ENCODE data around the gene FAM25G. TPM values are rescaled to one million over a fixed set of nuclear protein-coding genes. Genes with fewer than 3 reads are reported as not detected.
A peak's percentile ranks its signal among the peaks of the same experiment; 100 is the strongest.
"Not testable (repeated sequence)": the region's sequence is repeated elsewhere in the genome, so short reads cannot be mapped to it uniquely, and the experiment has no call there.

FAM25G gene
- total and polyA plus RNA-seq, 3 experiments from 2014 or later, result not detected

DNA sequence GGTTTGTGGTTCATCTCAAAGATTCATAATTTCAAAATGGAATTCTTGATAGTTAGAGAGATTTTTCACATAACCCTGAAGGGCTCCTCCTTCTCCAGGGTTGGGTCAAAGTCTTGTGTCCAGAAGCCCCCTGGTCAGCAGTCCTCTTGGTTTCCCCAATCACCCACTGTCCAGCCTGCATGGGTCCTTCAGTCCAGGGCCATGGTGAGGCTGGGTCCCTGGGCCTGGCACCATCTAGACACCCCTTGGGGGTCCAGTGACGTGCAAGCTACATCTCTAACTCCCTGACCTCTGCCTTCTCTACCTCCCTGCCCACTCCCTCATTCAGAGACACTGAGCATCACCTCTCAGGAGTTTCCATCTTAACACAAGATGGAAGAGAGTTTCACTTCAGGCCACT lies 33.7 kb downstream of the FAM25G start:
- no peak overlapping the region for H3K4me3 Mint-ChIP-seq
- H3K36me3 Mint-ChIP-seq, result no peaks in the 10 kb centered on the region
- Histone ChIP-seq H3K36me3 (ENCODE audit: insufficient read depth, low read length) (no peaks in the 10 kb centered on the region), H3K9me3 (ENCODE audit: low read length) (no peaks in the 10 kb centered on the region), H3K4me1 (ENCODE audit: insufficient read depth, low read length) (no peaks in the 10 kb centered on the region), H3K27ac (ENCODE audit: low read depth, low read length) (no peak overlapping the region), H3K4me3 (ENCODE audit: low read length) (no peak overlapping the region), H3K27me3 (ENCODE audit: insufficient read depth, low read length, poor library complexity, severe bottlenecking) (no peaks in the 10 kb centered on the region)
- POLR2A ChIA-PET, result no interaction called here
- no peaks in the 10 kb centered on the region for H3K9me3 Mint-ChIP-seq
- no peak overlapping the region for H3K27ac Mint-ChIP-seq
- peaks cover 7 to 20% of the 10 kb centered on the region in 2 donors for H3K27me3 Mint-ChIP-seq
- no peak for DNase-seq
- peaks cover 0 to 3% (median 0%) of the 10 kb centered on the region in 3 donors for H3K4me1 Mint-ChIP-seq
- CTCF ChIA-PET, result no interaction called here

DNA sequence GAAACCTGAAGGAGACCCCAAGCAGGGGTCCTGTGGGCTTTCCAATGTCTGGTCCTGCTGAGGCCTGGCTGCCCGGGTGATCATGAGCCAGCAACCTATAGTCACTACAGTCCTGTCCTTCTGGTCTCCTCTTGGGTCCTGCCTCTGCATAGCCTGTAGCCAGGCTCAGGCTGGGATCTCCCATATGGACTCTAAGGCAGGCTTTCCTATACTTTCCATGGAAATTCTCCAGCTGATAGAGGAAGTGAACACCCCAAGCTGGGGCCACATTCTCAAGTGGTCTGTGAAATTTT lies 34.0 kb downstream of the FAM25G start:
- H3K9me3 ChIP-seq (ENCODE audit: low read length), result no peaks in the 10 kb centered on the region
- H3K4me1 Mint-ChIP-seq, result peaks cover 0 to 3% (median 0%) of the 10 kb centered on the region in 3 donors
- peaks cover 7 to 20% of the 10 kb centered on the region in 2 donors for H3K27me3 Mint-ChIP-seq
- no peak overlapping the region for H3K4me3 Mint-ChIP-seq
- no peak overlapping the region for H3K27ac Mint-ChIP-seq
- ChIA-PET CTCF (no interaction called here), POLR2A (no interaction called here)
- no peaks in the 10 kb centered on the region for H3K36me3 Mint-ChIP-seq
- no peaks in the 10 kb centered on the region for H3K9me3 Mint-ChIP-seq
- no peaks in the 10 kb centered on the region for H3K4me1 ChIP-seq (ENCODE audit: insufficient read depth, low read length)
- H3K36me3 ChIP-seq (ENCODE audit: insufficient read depth, low read length), result no peaks in the 10 kb centered on the region
- no peak overlapping the region for H3K4me3 ChIP-seq (ENCODE audit: low read length)
- H3K27ac ChIP-seq (ENCODE audit: low read depth, low read length), result no peak overlapping the region
- H3K27me3 ChIP-seq (ENCODE audit: insufficient read depth, low read length, poor library complexity, severe bottlenecking), result no peaks in the 10 kb centered on the region
- no peak for DNase-seq

DNA sequence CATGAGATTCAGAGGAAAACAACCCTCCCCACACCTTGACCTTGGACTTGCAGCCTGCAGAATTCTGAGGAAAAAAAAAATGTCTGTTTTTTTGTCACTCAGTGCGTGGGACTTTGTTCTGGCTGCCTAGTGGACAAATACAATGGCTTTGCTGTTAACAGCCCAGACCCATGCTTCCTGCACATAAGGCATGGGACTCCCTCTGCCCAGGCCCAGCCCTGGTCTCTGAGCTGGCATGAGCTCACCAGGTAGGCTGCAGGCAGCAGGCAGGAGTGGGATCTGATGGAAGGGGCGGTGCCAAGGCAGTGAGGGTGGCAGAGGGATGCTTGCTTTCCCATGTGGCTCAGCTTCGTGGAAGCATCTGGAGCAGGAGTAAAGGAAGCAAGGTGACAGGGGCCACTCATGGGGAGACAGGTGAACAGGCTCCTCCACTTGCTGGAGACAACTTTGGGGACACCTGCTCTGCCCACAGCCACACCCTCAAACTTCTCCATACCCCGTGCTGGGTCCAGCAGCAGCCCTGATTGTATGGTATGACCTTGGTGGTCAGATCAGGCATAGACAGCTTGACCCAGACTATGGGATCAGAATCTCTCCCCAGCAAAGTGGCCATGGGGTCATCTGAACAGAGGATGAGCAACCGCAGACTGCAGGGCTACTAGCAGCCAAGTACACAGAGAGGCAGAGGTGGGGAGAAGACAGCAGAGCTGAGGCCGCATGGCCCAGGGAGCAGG lies 34.5 kb downstream of the FAM25G start:
- H3K4me3 Mint-ChIP-seq, result no peak overlapping the region
- POLR2A ChIA-PET, result no interaction called here
- H3K4me1 ChIP-seq (ENCODE audit: insufficient read depth, low read length), result no peaks in the 10 kb centered on the region
- peaks cover 7 to 20% of the 10 kb centered on the region in 2 donors for H3K27me3 Mint-ChIP-seq
- H3K4me3 ChIP-seq (ENCODE audit: low read length), result no peak overlapping the region
- H3K36me3 Mint-ChIP-seq, result no peaks in the 10 kb centered on the region
- H3K4me1 Mint-ChIP-seq, result peaks cover 0 to 3% (median 0%) of the 10 kb centered on the region in 3 donors
- no peaks in the 10 kb centered on the region for H3K27me3 ChIP-seq (ENCODE audit: insufficient read depth, low read length, poor library complexity, severe bottlenecking)
- no peaks in the 10 kb centered on the region for H3K9me3 ChIP-seq (ENCODE audit: low read length)
- H3K9me3 Mint-ChIP-seq, result no peaks in the 10 kb centered on the region
- no peak overlapping the region for H3K27ac Mint-ChIP-seq
- H3K36me3 ChIP-seq (ENCODE audit: insufficient read depth, low read length), result no peaks in the 10 kb centered on the region
- CTCF ChIA-PET, result no interaction called here
- DNase-seq, result no peak
- no peak overlapping the region for H3K27ac ChIP-seq (ENCODE audit: low read depth, low read length)

DNA sequence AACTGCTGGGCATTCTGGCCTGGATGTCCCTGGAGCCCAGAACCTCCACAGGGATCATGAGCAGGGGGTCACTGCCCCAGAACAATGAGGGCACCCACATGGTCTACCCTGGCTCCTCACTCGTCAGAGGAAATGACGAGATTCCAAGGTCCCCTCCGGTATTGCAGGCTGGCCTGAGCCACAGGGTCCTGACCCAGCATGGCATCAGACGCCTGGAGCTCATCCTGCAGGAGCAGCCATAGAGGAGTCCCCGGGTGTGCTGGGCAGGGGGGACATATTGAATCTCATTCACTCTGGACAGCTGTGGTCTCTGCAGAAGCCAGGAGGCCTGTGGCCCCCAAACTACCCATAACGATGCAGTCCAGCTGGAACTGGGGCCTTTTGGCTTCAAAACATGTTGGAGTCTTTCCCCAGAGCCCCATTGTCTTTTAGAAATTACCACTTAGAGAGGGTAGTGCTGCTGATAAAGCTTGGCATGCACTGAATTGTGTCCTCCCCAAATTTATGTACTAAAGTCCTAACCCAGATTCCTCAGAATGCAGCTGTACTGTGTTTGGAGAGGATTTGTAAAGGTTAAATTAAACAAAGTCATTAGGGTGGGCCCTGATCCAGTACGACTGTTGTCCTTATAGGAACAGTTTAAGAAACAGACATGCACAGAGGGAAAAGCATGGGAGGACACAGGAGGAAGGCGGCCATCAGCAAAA lies 35.3 kb downstream of the FAM25G start:
- Histone ChIP-seq H3K4me1 (ENCODE audit: insufficient read depth, low read length) (no peaks in the 10 kb centered on the region), H3K27ac (ENCODE audit: low read depth, low read length) (no peak overlapping the region), H3K4me3 (ENCODE audit: low read length) (no peak overlapping the region), H3K36me3 (ENCODE audit: insufficient read depth, low read length) (no peaks in the 10 kb centered on the region), H3K9me3 (ENCODE audit: low read length) (no peaks in the 10 kb centered on the region), H3K27me3 (ENCODE audit: insufficient read depth, low read length, poor library complexity, severe bottlenecking) (no peaks in the 10 kb centered on the region)
- ChIA-PET POLR2A (no interaction called here), CTCF (no interaction called here)
- H3K27me3 Mint-ChIP-seq, result peaks cover 7 to 20% of the 10 kb centered on the region in 2 donors
- DNase-seq, result no peak
- peaks cover 0 to 3% (median 0%) of the 10 kb centered on the region in 3 donors for H3K4me1 Mint-ChIP-seq
- H3K4me3 Mint-ChIP-seq, result no peak overlapping the region
- no peaks in the 10 kb centered on the region for H3K9me3 Mint-ChIP-seq
- no peak overlapping the region for H3K27ac Mint-ChIP-seq
- H3K36me3 Mint-ChIP-seq, result no peaks in the 10 kb centered on the region

DNA sequence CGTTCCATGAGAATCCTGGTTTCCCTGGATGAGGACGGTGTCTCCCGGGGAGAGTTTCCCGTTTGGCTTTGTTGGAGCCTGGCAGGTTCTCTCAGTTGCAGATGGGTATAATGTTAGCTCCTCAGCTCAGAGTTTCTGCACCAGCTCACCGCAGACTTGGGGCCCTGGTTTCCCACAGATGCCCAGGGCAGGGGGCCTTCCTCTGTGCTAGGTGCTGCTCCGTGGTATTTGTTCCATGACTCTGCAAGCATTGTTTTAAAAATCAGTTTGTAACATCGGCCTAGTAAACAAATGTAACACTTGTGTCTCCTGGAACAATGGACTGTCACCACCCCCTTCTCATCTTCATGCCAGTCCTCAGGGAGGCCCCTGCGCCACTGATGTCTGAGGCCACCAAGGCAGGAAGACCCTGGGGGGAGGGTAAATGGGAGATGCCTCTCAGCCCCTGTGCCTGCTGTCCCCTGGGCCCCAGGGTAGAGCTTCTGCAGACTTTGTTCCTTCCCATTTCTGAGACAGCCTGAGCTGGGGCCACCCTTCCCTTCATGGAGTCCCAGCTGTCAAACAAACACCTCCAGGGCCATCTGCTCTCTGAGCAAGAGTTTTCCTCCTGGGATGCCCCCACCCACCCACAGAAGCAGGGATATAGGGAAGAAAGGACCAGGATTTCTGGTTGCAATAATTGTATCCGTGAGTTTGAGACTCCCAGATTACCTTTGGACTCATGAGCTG lies 36.0 kb downstream of the FAM25G start:
- Mint-ChIP-seq H3K27ac (peak overlapping the region in 1 of 8 donors; percentile 55), H3K27me3 (peaks cover 7 to 18% of the 10 kb centered on the region in 2 donors)
- H3K27ac ChIP-seq (ENCODE audit: low read depth, low read length); H3K4me1 Mint-ChIP-seq; H3K9me3 Mint-ChIP-seq; DNase-seq; H3K27me3 ChIP-seq (ENCODE audit: insufficient read depth, low read length, poor library complexity, severe bottlenecking); H3K9me3 ChIP-seq (ENCODE audit: low read length); H3K36me3 Mint-ChIP-seq; H3K4me3 ChIP-seq (ENCODE audit: low read length); H3K36me3 ChIP-seq (ENCODE audit: insufficient read depth, low read length); H3K4me3 Mint-ChIP-seq; POLR2A ChIA-PET; H3K4me1 ChIP-seq (ENCODE audit: insufficient read depth, low read length): not testable (repeated sequence)
- CTCF ChIA-PET, result interaction anchor here (1.4 kb wide), 1 partner anchor 17 kb away, joined by 3 read pairs; no protein-coding TSS in a partner anchor

DNA sequence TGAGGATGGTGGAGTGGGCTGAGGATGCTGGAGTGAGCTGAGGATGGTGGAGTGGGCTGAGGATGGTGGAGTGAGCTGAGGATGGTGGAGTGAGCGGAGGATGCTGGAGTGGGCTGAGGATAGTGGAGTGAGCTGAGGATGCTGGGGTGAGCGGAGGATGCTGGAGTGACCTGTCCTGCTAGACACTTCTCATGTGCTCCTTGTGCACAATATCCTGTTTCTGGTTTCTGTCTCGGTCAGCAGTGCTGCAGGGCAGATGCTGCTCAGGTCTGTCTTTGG lies 36.8 kb downstream of the FAM25G start:
- Histone ChIP-seq H3K4me1 (ENCODE audit: insufficient read depth, low read length) (no peaks in the 10 kb centered on the region), H3K9me3 (ENCODE audit: low read length) (no peaks in the 10 kb centered on the region), H3K27ac (ENCODE audit: low read depth, low read length) (no peak overlapping the region), H3K36me3 (ENCODE audit: insufficient read depth, low read length) (no peaks in the 10 kb centered on the region), H3K4me3 (ENCODE audit: low read length) (no peak overlapping the region), H3K27me3 (ENCODE audit: insufficient read depth, low read length, poor library complexity, severe bottlenecking) (no peaks in the 10 kb centered on the region)
- H3K27me3 Mint-ChIP-seq, result peaks cover 7 to 18% of the 10 kb centered on the region in 2 donors
- no peaks in the 10 kb centered on the region for H3K4me1 Mint-ChIP-seq
- no peak overlapping the region for H3K4me3 Mint-ChIP-seq
- no peaks in the 10 kb centered on the region for H3K9me3 Mint-ChIP-seq
- ChIA-PET CTCF (interaction anchor here (1.4 kb wide), 1 partner anchor 17 kb away, joined by 3 read pairs; no protein-coding TSS in a partner anchor), POLR2A (no interaction called here)
- peak overlapping the region in 1 of 8 donors; percentile 56 for H3K27ac Mint-ChIP-seq
- H3K36me3 Mint-ChIP-seq, result no peaks in the 10 kb centered on the region
- no peak for DNase-seq

DNA sequence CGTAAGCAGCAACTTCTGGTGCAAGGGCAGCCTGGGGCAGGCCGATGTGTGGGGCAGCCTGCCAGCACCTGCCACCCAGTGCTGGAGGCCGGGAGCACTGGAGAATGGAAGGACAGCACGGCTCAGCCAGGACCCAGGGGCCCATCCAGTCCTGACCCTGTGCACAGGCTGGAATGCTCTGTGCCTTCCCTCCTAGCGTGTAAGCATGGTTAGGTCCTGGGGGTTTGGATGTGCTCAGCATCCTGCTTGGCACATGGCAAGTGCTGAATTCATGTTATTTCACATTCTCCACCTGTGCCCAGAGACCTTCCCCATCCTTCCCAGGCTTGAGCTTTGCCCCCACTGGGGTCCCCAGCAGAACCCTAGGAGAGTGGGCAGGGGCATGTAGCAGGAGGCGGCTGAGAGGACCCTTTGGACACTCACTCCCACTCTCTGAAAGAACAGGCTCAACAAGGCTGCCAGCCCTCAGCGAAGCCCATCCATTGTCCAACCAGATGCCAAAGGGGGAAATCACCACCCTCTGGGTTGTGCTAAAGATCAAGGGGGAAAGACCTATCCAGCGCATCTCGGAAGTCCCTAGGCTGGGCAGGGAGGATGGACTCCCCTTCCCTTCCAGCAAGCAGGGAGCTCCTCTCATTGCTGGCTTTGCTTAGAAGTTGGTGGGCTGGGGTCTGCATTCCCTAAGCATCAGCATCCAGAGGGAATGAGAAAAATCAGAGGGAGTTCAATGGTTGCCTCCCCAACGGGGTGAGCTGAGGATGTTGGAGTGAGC lies 37.3 kb downstream of the FAM25G start:
- POLR2A ChIA-PET, result no interaction called here
- Histone ChIP-seq H3K27me3 (ENCODE audit: insufficient read depth, low read length, poor library complexity, severe bottlenecking) (no peaks in the 10 kb centered on the region), H3K36me3 (ENCODE audit: insufficient read depth, low read length) (no peaks in the 10 kb centered on the region), H3K4me3 (ENCODE audit: low read length) (no peak overlapping the region), H3K27ac (ENCODE audit: low read depth, low read length) (no peak overlapping the region), H3K9me3 (ENCODE audit: low read length) (no peaks in the 10 kb centered on the region), H3K4me1 (ENCODE audit: insufficient read depth, low read length) (no peaks in the 10 kb centered on the region)
- H3K27ac Mint-ChIP-seq, result peak overlapping the region in 1 of 8 donors; percentile 56
- CTCF ChIA-PET, result interaction anchor here (1.4 kb wide), 1 partner anchor 16 kb away, joined by 3 read pairs; no protein-coding TSS in a partner anchor
- H3K4me1 Mint-ChIP-seq, result no peaks in the 10 kb centered on the region
- H3K27me3 Mint-ChIP-seq, result peaks cover 7 to 18% of the 10 kb centered on the region in 2 donors
- no peak overlapping the region for H3K4me3 Mint-ChIP-seq
- no peaks in the 10 kb centered on the region for H3K36me3 Mint-ChIP-seq
- no peaks in the 10 kb centered on the region for H3K9me3 Mint-ChIP-seq
- DNase-seq, result no peak
